Peyer's patch (tissue), 4 donors: ENCODE results near the gene ZBTB25.

Source experiments
- POLR2A ChIP-seq, 2 donors: fragments of 450-650 bp; IDR thresholded peaks; one replicate each; pipeline ENCODE4 v1.5.1; 2017; ENCODE audit warnings: antibody characterized with exemption in 2 of 2, mild to moderate bottlenecking in 2 of 2, moderate library complexity in 2 of 2
- TF ChIP-seq, protein P1 (sequence below), 6 experiments: fragments of 450-650 bp in 4 of 6; fragments of 200-600 bp in 2 of 6; sonication (generic) in 1 of 6; IDR thresholded peaks; one replicate each; pipeline ENCODE4 v1.5.1; 2017 to 2019; ENCODE audit warnings: antibody characterized with exemption in 6 of 6, mild to moderate bottlenecking in 3 of 6, moderate library complexity in 1 of 6

DNA sequence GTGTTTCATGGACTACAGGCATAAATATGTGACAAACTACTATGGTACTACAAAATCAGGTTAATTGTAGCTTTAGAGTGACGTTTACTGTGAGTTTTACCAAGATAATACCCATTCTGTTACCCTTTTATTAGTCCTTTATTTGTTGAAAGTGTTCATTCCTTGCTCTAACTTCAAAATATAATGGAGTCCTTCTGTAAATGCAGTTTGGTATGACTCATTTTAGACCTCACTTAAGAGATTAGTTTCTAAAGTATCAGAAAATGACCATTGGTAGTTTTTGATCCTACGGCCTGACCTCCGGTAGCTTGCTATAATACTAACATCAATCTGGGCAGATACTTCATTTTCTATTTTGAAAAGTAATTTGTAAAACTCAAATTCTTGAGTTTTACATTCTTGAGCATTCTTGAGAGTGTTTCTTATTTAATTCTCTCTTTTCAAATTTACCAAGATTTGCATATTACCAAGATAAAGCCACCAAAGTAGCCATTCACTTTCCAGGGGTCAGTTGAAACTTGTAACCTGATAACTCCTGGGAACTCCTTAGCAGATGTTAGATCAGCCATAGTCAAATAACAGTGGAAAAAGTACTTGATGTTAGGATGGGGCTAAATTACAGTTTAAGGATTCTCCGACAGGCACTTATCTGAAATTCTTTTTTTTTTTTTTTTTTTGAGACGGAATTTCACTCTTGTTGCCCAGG is 41.1 kb upstream of the ZBTB25 start:
- no peak for TF ChIP-seq POLR2A (IDR thresholded peaks at IDR 0.05)
- TF ChIP-seq, protein P1, sequence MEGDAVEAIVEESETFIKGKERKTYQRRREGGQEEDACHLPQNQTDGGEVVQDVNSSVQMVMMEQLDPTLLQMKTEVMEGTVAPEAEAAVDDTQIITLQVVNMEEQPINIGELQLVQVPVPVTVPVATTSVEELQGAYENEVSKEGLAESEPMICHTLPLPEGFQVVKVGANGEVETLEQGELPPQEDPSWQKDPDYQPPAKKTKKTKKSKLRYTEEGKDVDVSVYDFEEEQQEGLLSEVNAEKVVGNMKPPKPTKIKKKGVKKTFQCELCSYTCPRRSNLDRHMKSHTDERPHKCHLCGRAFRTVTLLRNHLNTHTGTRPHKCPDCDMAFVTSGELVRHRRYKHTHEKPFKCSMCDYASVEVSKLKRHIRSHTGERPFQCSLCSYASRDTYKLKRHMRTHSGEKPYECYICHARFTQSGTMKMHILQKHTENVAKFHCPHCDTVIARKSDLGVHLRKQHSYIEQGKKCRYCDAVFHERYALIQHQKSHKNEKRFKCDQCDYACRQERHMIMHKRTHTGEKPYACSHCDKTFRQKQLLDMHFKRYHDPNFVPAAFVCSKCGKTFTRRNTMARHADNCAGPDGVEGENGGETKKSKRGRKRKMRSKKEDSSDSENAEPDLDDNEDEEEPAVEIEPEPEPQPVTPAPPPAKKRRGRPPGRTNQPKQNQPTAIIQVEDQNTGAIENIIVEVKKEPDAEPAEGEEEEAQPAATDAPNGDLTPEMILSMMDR (IDR thresholded peaks at IDR 0.05) = no peak
